Measurements from ENCODE around the gene ZNF335. TPM values are rescaled to one million over a fixed set of nuclear protein-coding genes. Genes with fewer than 3 reads are reported as not detected.
"Not testable (repeated sequence)": the region's sequence is repeated elsewhere in the genome, so short reads cannot be mapped to it uniquely, and the experiment has no call there.

The ZNF335 gene
- total RNA-seq, 1 experiment from 2014 or later: 26.9 TPM

- no peak for DNase-seq (ENCODE audit: unreplicated experiment)
- BruUV-seq (replicated peaks): no TSS peak
- ChIA-PET POLR2A (interaction anchor here (0.9 to 1.6 kb wide), 4 partner anchors 8 to 22 kb away, joined by 3 to 4 read pairs (median 3); no protein-coding TSS in a partner anchor), CTCF (interaction anchor here (0.5 kb wide), 1 partner anchor 891 kb away, joined by 4 read pairs; no protein-coding TSS in a partner anchor)
- Mint-ChIP-seq H3K4me3 (ENCODE audit: unreplicated experiment) (no peak overlapping the region), H3K27ac (ENCODE audit: low read depth, unreplicated experiment) (no peak overlapping the region), H3K27me3 (ENCODE audit: insufficient read depth, unreplicated experiment) (no peaks in the 10 kb centered on the region), H3K4me1 (ENCODE audit: insufficient read depth, unreplicated experiment) (peaks cover 8% of the 10 kb centered on the region), H3K9me3 (ENCODE audit: unreplicated experiment) (no peaks in the 10 kb centered on the region), H3K36me3 (ENCODE audit: insufficient read depth, unreplicated experiment) (peaks cover 7% of the 10 kb centered on the region)
- intact Hi-C loops (cut with micrococcal nuclease): no loop called here
- TF ChIP-seq, protein P1, sequence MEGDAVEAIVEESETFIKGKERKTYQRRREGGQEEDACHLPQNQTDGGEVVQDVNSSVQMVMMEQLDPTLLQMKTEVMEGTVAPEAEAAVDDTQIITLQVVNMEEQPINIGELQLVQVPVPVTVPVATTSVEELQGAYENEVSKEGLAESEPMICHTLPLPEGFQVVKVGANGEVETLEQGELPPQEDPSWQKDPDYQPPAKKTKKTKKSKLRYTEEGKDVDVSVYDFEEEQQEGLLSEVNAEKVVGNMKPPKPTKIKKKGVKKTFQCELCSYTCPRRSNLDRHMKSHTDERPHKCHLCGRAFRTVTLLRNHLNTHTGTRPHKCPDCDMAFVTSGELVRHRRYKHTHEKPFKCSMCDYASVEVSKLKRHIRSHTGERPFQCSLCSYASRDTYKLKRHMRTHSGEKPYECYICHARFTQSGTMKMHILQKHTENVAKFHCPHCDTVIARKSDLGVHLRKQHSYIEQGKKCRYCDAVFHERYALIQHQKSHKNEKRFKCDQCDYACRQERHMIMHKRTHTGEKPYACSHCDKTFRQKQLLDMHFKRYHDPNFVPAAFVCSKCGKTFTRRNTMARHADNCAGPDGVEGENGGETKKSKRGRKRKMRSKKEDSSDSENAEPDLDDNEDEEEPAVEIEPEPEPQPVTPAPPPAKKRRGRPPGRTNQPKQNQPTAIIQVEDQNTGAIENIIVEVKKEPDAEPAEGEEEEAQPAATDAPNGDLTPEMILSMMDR (IDR thresholded peaks at IDR 0.05; ENCODE audit: unreplicated experiment): no peak
Measured at GRCh38 chr20:45902199-45902701, 69.8 kb downstream of the ZNF335 start.

- H3K27ac Mint-ChIP-seq (ENCODE audit: low read depth, unreplicated experiment); intact Hi-C loops (cut with micrococcal nuclease); DNase-seq (ENCODE audit: unreplicated experiment); H3K9me3 Mint-ChIP-seq (ENCODE audit: unreplicated experiment); H3K36me3 Mint-ChIP-seq (ENCODE audit: insufficient read depth, unreplicated experiment); BruUV-seq (replicated peaks); H3K27me3 Mint-ChIP-seq (ENCODE audit: insufficient read depth, unreplicated experiment); H3K4me1 Mint-ChIP-seq (ENCODE audit: insufficient read depth, unreplicated experiment); H3K4me3 Mint-ChIP-seq (ENCODE audit: unreplicated experiment): not testable (repeated sequence)
- CTCF ChIA-PET: interaction anchor here (0.6 kb wide), 1 partner anchor 9 kb away, joined by 3 read pairs; no protein-coding TSS in a partner anchor
- POLR2A ChIA-PET: interaction anchor here (0.9 to 1.5 kb wide), 4 partner anchors 7 to 43 kb away, joined by 3 to 4 read pairs (median 3); no protein-coding TSS in a partner anchor
Measured at GRCh38 chr20:45901332-45901731, 70.7 kb downstream of the ZNF335 start.

DNA sequence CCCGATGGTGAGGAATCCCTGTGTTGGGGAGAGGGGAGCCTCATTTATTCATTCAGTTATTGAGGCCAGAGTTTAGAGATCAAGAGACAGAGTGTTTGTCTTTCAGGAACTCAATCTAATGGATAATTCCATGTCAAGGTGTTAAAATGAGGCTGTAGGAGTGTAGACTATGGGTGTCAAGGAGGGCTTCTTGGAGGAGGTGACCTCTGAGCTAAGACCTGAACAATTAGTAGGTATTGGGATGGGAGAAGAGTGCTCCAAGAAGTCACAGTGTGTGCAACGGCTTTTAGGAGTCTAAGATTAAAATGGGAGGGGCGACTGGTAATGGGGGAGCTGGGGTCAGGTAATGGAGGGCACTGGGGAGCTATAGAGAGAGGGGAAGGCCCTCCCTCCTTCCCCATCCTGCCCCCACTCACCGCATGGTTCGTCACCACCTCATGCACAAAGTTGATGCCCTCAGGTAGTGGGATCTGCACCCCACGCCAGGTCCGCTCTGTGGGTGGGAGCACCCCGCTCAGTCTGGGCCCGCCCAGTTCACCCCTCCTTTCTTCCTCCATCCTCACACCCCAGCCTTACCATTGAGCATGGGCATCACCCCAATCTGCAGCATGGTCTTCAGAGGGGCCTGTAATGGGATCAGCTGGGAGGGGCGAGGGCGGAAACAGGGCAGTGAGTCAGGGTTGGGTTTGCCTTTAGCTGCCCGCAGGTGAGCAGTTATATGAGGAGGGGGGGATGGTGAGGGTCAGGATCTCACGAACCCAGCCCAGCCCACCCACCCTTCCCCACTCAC, 72.8 kb downstream of the ZNF335 start:
- Mint-ChIP-seq H3K9me3 (ENCODE audit: unreplicated experiment) (no peaks in the 10 kb centered on the region), H3K36me3 (ENCODE audit: insufficient read depth, unreplicated experiment) (peaks cover 16% of the 10 kb centered on the region), H3K27me3 (ENCODE audit: insufficient read depth, unreplicated experiment) (no peaks in the 10 kb centered on the region), H3K4me1 (ENCODE audit: insufficient read depth, unreplicated experiment) (no peaks in the 10 kb centered on the region), H3K4me3 (ENCODE audit: unreplicated experiment) (no peak overlapping the region), H3K27ac (ENCODE audit: low read depth, unreplicated experiment) (no peak overlapping the region)
- TF ChIP-seq, protein P1 (IDR thresholded peaks at IDR 0.05; ENCODE audit: unreplicated experiment): no peak
- no TSS peak for BruUV-seq (replicated peaks)
- DNase-seq (ENCODE audit: unreplicated experiment): no peak
- POLR2A ChIA-PET: interaction anchor here (0.7 to 2.2 kb wide), 4 partner anchors 10 to 23 kb away, joined by 3 to 7 read pairs (median 4); partner anchors contain the start of gene ZSWIM1
- intact Hi-C loops (cut with micrococcal nuclease): no loop called here
- CTCF ChIA-PET: interaction anchor here (0.6 to 0.7 kb wide), 2 partner anchors 54 to 523 kb away, joined by 3 read pairs; no protein-coding TSS in a partner anchor

Other genes starting within 250 kb of the ZNF335 start
- gene SPINT4, start 249.9 kb downstream of the ZNF335 start, total RNA-seq (2022): not detected in 2 replicates
- 0.91 TPM in 1 of 2 replicates, not detected in the other for gene WFDC3, start 180.3 kb downstream of the ZNF335 start, total RNA-seq (2022)
- gene DNTTIP1, start 180.2 kb downstream of the ZNF335 start, total RNA-seq (2022): 41.6 and 51.6 TPM in 2 replicates
- gene UBE2C, start 159.6 kb downstream of the ZNF335 start, total RNA-seq (2022): 98.4 and 107 TPM in 2 replicates
- gene TNNC2, start 144.9 kb downstream of the ZNF335 start, total RNA-seq (2022): 0.79 TPM in 1 of 2 replicates, not detected in the other
- gene SNX21, start 138.4 kb downstream of the ZNF335 start, total RNA-seq (2022): 8.5 and 13.9 TPM in 2 replicates
- gene ACOT8, start 114.8 kb downstream of the ZNF335 start, total RNA-seq (2022): 19.5 and 20.1 TPM in 2 replicates
- 1.4 and 2.4 TPM in 2 replicates for gene ZSWIM3, start 114.6 kb downstream of the ZNF335 start, total RNA-seq (2022)
- 7.6 and 10.3 TPM in 2 replicates for gene ZSWIM1, start 91.0 kb downstream of the ZNF335 start, total RNA-seq (2022)
- 0.72 and 0.74 TPM in 2 replicates for gene SPATA25, start 84.6 kb downstream of the ZNF335 start, total RNA-seq (2022)
- gene NEURL2, start 81.0 kb downstream of the ZNF335 start, total RNA-seq (2022): 2.0 and 2.5 TPM in 2 replicates
- 25.3 and 39.1 TPM in 2 replicates for gene CTSA, start 80.9 kb downstream of the ZNF335 start, total RNA-seq (2022)
- gene PLTP, start 60.0 kb downstream of the ZNF335 start, total RNA-seq (2022): 0.20 and 0.37 TPM in 2 replicates
- 14.3 and 20.5 TPM in 2 replicates for gene PCIF1, start 37.5 kb downstream of the ZNF335 start, total RNA-seq (2022)
- gene MMP9, start 36.7 kb upstream of the ZNF335 start, total RNA-seq (2022): 0.12 TPM in 1 of 2 replicates, not detected in the other
- gene SLC12A5, start 57.0 kb upstream of the ZNF335 start, total RNA-seq (2022): 0.75 and 0.98 TPM in 2 replicates
- 26.0 and 31.2 TPM in 2 replicates for gene NCOA5, start 117.8 kb upstream of the ZNF335 start, total RNA-seq (2022)
- gene CD40, start 146.1 kb upstream of the ZNF335 start, total RNA-seq (2022): 1.5 and 2.3 TPM in 2 replicates